ENCODE data around the gene SUSD2.

- TF ChIP-seq EP300 (IDR thresholded peaks at IDR 0.05) (no peak), CTCF (IDR thresholded peaks at IDR 0.05) (no peak), POLR2A (IDR thresholded peaks at IDR 0.05; ENCODE audit: low read depth) (no peak), POLR2AphosphoS5 (IDR thresholded peaks at IDR 0.05) (no peak)
Measured at GRCh38 chr22:24153353-24153752, 27.9 kb upstream of the SUSD2 start.
